ENCODE data around the gene ZNF407.

ZNF407 gene

GRCh38 chr18:74874351-74874750, 276.7 kb downstream of the ZNF407 start:
- Histone ChIP-seq H3K27ac (ENCODE audit: extremely low read depth, low read depth, low read length) (no peak overlapping the region), H3K4me3 (ENCODE audit: low read depth, low read length) (no peak overlapping the region), H3K4me1 (ENCODE audit: control insufficient read depth, insufficient read depth, low read length) (peaks cover 25% of the 10 kb centered on the region), H3K36me3 (ENCODE audit: control insufficient read depth in 2 of 2, insufficient read depth in 1 of 2, low read length in 2 of 2) (no peaks in the 10 kb centered on the region), H3K9me3 (ENCODE audit: control insufficient read depth, insufficient read depth, low read depth, low read length) (no peaks in the 10 kb centered on the region)
- no peak for TF ChIP-seq ZNF768 (tag by site-specific recombination; IDR thresholded peaks at IDR 0.05)
- no peak for TF ChIP-seq ZNF426 (tag by site-specific recombination; IDR thresholded peaks at IDR 0.05)
- TF ChIP-seq ZNF266 (tag by site-specific recombination; IDR thresholded peaks at IDR 0.05; ENCODE audit: low read depth): no peak
- no peak for TF ChIP-seq ZBTB7A (tag by site-specific recombination; IDR thresholded peaks at IDR 0.05; ENCODE audit: low read depth)
- no peak for TF ChIP-seq ZNF311 (tag by site-specific recombination; IDR thresholded peaks at IDR 0.05; ENCODE audit: borderline replicate concordance)
- TF ChIP-seq ZNF211 (tag by site-specific recombination; IDR thresholded peaks at IDR 0.05; ENCODE audit: low read depth): no peak
- TF ChIP-seq ZNF133 (tag by site-specific recombination; IDR thresholded peaks at IDR 0.05): no peak
- no peak for TF ChIP-seq REST (tag by site-specific recombination; IDR thresholded peaks at IDR 0.05)
- no peak for TF ChIP-seq ZNF112 (tag by site-specific recombination; IDR thresholded peaks at IDR 0.05)
- TF ChIP-seq SCRT1 (tag by site-specific recombination; IDR thresholded peaks at IDR 0.05; ENCODE audit: borderline replicate concordance): no peak
- TF ChIP-seq ZNF23 (tag by site-specific recombination; IDR thresholded peaks at IDR 0.05; ENCODE audit: borderline replicate concordance): no peak
- TF ChIP-seq AEBP2 (tag by site-specific recombination; IDR thresholded peaks at IDR 0.05; ENCODE audit: borderline replicate concordance): no peak
- TF ChIP-seq PRDM6 (tag by site-specific recombination; IDR thresholded peaks at IDR 0.05): no peak
- TF ChIP-seq KLF10 (tag by site-specific recombination; IDR thresholded peaks at IDR 0.05): no peak
- TF ChIP-seq ZBTB17 (tag by site-specific recombination; IDR thresholded peaks at IDR 0.05): no peak
- POLR2A ChIA-PET: no interaction called here
- CTCF ChIA-PET: no interaction called here

GRCh38 chr18:74876630-74877243, 279.1 kb downstream of the ZNF407 start:
- Histone ChIP-seq H3K4me3 (ENCODE audit: low read depth, low read length) (no peak overlapping the region), H3K9me3 (ENCODE audit: control insufficient read depth, insufficient read depth, low read depth, low read length) (no peaks in the 10 kb centered on the region), H3K36me3 (ENCODE audit: control insufficient read depth in 2 of 2, insufficient read depth in 1 of 2, low read length in 2 of 2) (no peaks in the 10 kb centered on the region), H3K4me1 (ENCODE audit: control insufficient read depth, insufficient read depth, low read length) (peaks cover 11% of the 10 kb centered on the region; the same call in 1 of the 2 replicates), H3K27ac (ENCODE audit: extremely low read depth, low read depth, low read length) (no peak overlapping the region)
- CTCF ChIA-PET: no interaction called here
- POLR2A ChIA-PET: no interaction called here
- TF ChIP-seq OSR2 (tag by site-specific recombination; IDR thresholded peaks at IDR 0.05) (no peak), ZNF580 (tag by site-specific recombination; IDR thresholded peaks at IDR 0.05) (no peak), ZNF510 (tag by site-specific recombination; IDR thresholded peaks at IDR 0.05; ENCODE audit: insufficient replicate concordance) (no peak), GLIS1 (tag by site-specific recombination; IDR thresholded peaks at IDR 0.05) (no peak), ZNF341 (tag by site-specific recombination; IDR thresholded peaks at IDR 0.05; ENCODE audit: low read depth) (no peak), ZNF350 (tag by site-specific recombination; IDR thresholded peaks at IDR 0.05) (no peak), ZNF777 (tag by site-specific recombination; IDR thresholded peaks at IDR 0.05; ENCODE audit: borderline replicate concordance) (no peak), KLF9 (tag by site-specific recombination; IDR thresholded peaks at IDR 0.05; ENCODE audit: low read depth) (no peak), ZNF311 (tag by site-specific recombination; IDR thresholded peaks at IDR 0.05; ENCODE audit: borderline replicate concordance) (no peak), FEZF1 (tag by site-specific recombination; IDR thresholded peaks at IDR 0.05) (no peak), KLF10 (tag by site-specific recombination; IDR thresholded peaks at IDR 0.05) (no peak)

Measured in HEK293 (cell line).